ENCODE data around the gene FKBP2.
A peak's percentile ranks its signal among the peaks of the same experiment; 100 is the strongest.
"Not testable (repeated sequence)": the region's sequence is repeated elsewhere in the genome, so short reads cannot be mapped to it uniquely, and the experiment has no call there.

FKBP2 gene

DNA sequence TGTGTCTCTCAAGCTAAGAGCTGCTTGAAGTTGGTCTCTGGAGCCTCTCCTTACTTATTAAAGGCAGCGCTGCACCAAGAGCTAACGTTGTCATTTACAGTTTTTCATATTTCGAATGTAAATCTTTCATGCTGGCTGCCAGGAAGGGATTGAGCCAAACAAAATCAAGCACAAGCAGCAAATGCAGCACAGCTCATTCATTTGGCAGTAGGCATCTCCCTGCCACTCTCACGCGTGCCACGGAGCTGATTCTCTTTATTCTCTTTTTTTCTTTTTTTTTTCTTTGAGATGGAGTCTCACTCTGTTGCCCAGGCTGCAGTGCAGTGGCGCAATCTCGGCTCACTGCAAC, 8.0 kb upstream of the FKBP2 start:
- no peak for DNase-seq (ENCODE audit: low read depth in 1 of 2, low spot score in 1 of 2)

DNA sequence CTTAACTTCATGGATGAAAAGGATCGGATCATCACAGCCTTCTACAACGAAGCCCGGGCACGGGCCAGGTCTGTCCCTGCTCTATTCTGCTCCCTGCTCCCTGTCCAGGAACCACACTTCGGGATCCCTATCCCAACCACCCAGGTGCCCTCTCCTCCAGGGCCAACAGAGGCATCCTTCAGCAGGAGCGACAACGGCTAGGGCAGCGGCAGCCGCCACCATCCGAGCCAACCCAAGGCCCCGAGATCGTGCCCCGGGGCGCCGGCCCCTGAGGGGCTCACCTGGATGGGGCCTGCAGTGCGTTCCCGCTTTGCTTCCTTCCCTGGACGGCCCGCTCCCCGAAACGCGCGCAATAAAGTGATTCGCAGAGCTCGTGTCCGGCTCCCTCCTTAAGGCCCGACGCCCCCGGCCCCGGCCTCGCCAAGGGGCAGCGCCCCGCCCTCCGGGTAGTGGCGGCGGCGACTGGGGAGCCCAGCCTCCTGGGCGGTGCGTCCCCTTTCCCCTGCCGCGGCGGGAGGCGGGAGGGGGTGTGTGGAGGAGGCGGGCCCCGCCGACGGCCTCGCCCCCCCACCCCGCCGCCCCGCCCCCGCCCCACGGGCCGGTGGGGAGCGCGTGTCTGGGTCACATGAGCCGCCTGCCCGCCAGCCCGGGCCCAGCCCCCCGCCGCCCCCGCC, 6.8 kb upstream of the FKBP2 start, which contains the start of gene VEGFB:
Gene VEGFB (plus strand): TSS at position 672 of the 674 bp plus-strand sequence. CDS start 250 bp downstream, outside the sequence.
- no peak for DNase-seq (ENCODE audit: low read depth in 1 of 2, low spot score in 1 of 2)

DNA sequence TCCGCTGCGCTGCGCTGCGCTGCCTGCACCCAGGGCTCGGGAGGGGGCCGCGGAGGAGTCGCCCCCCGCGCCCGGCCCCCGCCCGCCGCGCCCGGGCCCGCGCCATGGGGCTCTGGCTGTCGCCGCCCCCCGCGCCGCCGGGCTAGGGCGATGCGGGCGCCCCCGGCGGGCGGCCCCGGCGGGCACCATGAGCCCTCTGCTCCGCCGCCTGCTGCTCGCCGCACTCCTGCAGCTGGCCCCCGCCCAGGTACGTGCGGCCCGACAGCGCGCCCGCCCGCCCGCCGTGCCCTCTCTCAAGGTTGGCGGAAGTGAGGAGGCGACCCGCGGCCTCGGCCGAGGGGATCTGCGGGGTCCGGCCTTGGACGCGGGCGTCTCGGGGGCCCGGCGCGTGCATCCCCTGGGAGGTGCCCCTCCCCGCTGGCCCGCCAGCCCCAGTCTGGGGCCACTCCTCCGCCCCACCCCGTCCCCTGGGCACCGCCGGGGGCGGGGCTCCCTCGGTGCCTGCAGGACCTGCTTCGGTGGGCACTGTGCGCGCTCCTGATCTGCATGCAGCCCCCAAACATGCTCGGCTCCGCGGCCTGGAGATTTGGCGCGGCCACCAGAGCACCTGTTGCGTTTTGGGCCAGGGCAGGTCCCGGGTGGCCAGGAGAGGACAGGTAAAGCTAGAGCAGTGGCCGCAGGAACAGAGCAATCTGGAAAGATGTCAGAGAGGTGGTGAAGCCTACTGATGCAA, 6.1 kb upstream of the FKBP2 start:
- DNase-seq (ENCODE audit: low read depth in 1 of 2, low spot score in 1 of 2), result no peak

DNA sequence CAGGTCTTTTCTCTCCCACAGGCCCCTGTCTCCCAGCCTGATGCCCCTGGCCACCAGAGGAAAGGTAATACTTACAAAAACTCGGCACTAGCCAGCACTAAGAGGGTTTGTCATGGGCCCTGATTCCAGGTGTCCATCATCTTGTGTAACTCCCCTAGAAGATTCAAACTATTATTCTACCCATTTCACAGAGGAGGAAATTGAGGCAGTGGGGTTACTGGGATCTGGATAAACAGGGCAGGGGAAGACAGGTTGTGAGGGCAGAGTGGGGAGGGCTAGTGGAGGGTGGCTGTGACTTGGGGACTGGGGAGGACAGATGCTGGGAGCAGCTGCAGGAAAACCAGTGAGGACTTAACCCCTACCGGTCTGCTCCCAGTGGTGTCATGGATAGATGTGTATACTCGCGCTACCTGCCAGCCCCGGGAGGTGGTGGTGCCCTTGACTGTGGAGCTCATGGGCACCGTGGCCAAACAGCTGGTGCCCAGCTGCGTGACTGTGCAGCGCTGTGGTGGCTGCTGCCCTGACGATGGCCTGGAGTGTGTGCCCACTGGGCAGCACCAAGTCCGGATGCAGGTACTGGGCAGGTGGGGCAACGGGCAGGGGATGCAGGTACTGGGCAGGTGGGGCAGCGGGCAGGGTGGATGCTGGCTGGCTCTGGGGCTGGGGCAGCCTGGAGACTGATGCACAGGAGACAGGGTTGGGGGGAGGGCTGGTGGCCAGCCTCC, 5.3 kb upstream of the FKBP2 start:
- DNase-seq (ENCODE audit: low read depth in 1 of 2, low spot score in 1 of 2), result no peak

DNA sequence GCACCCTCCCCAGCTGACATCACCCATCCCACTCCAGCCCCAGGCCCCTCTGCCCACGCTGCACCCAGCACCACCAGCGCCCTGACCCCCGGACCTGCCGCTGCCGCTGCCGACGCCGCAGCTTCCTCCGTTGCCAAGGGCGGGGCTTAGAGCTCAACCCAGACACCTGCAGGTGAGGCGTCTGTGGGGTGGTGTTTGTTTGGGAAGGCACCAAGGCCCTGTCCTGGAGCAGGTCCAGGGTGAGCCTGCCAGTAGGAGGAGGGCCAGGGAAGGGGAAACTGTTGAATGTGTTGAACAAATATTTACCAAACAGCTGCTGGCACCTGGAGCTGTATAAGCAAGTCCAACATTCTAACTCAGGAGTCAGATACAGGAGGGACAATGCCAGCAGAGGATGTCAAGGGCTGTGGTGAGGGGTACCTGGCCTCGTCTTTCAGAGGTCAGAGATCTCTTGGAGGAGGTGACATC, 3.4 kb upstream of the FKBP2 start:
- no peak for DNase-seq (ENCODE audit: low read depth in 1 of 2, low spot score in 1 of 2)

DNA sequence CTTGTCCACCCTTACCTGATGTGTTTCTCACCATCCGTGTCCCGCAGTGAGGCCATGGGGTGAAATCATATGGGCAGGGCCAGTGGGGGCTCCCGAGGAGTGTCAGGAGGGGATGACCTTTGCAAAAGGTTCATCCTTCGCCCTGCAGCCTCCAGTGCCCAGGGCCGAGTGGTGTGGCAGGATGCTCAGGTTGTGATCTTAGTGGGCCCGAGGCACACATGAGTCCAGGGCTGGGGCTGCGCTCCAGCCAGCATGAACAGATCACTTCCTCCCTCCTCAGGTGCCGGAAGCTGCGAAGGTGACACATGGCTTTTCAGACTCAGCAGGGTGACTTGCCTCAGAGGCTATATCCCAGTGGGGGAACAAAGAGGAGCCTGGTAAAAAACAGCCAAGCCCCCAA, 2.8 kb upstream of the FKBP2 start:
- DNase-seq (ENCODE audit: low read depth in 1 of 2, low spot score in 1 of 2), result no peak

DNA sequence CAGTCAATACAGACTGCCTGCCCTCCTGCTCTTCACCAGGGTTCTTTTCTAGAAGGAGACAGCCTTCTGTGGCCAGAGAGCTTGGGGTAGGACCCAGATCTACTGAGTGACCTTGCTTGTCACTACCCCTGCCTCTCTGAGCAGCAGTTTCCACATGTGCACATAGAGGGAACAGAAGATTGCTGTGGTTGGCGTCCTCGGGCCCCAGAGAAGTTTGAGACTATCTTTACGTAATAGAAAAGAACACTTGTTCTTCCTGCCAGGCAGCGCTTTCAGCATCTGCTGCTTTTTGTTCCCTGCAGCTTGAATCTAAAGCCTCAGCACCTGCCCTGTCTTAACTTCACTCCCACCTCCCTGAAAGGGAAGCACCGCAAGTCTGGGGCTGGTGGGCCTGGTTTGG, 1.9 kb upstream of the FKBP2 start:
- no peak for DNase-seq (ENCODE audit: low read depth in 1 of 2, low spot score in 1 of 2)

DNA sequence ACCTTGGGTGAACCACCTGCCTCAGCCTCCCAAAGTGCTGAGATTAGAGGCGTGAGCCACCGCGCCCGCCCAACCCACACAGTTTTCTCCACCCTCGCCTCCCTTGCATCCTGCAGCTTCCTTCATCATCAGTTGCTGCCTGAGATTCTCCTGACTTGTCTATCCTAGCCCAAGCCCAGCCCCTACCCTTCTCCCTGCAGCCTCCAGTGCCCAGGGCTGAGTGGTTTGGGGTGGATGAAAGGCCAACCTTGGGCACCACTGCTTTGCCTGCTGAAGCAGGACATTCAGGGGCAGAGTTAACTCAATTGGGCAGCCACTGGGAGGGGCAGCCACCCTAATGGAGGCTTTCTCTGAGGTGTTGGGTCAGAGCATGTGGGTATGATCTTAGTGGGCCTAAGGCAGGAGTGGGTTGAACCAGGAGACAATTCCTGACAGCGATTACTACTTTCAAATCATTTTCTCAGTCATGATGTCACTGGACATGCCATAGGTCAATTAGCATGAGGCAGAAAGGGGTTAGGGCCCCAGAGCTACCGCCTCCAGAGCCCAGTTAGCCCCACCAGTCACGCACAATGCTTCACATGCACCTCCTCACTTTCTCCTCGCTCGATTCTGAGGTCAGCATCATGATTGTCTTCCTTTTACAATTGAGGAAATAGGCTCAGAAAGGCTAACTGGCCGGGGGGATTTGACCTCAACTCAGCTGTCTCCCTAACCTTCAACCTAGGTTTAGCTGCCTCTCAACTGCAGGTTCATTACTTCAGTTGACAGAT, 1.0 kb upstream of the FKBP2 start:
- no peak for DNase-seq (ENCODE audit: low read depth in 1 of 2, low spot score in 1 of 2)

DNA sequence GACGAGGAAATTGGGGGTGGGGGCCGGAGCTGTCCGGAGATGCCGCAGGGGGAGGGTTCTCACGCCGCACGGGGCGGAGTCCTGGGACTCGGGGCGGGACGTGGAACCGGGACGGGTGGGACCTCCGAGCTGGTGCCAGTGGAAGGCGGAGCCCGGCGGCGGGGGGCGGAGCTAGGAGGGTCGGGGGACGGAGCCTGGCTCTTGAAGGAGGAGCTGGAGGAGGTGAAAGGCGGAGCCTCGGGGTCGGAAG, 271 bp downstream of the FKBP2 start:
- DNase-seq (ENCODE audit: low read depth in 1 of 2, low spot score in 1 of 2), result peak; percentile 99

DNA sequence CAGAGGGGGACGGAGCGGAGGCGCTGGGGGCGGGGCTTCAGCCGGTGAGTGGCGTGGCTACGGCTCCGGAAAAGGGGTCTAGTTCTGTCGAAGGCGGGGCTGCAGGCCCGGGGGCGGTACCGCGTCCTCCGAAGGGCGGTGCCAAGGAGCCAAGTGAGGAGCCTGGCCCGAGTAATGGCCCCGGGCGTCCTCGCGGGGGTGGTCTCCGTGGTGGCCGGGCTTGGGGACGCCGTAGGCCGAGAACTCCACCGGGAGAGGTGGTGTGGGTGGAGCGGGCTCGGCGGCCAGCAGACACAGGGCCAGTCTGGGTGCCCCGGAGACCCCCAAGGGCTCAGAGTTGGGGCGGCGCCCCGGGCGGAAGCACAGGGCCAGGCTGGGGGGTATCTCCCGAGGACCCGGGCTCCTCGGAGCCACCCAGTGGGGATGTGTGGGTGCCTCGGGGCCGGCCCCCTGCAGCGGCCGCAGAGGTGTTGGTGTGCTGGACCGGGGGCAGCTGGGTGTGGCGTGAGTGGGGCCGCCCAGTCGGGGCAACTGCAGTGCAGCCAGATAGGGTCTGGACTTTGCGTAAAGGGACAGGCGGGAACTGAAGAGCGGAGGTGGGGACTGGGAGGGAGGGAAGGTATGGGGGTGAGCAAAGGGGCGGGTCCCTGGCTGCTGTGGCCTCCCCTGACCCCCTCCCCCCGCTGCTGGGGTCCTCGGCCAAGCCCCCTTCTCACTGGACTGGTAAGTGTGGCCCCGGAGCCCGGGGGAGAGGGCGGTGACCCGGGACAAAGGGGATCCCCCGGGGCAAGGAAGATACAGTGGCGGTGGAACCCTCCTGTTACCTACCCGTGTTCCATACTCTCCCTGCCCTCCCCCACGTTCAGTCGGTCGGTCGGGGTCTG, 838 bp downstream of the FKBP2 start:
- no peak for DNase-seq (ENCODE audit: low read depth in 1 of 2, low spot score in 1 of 2)

DNA sequence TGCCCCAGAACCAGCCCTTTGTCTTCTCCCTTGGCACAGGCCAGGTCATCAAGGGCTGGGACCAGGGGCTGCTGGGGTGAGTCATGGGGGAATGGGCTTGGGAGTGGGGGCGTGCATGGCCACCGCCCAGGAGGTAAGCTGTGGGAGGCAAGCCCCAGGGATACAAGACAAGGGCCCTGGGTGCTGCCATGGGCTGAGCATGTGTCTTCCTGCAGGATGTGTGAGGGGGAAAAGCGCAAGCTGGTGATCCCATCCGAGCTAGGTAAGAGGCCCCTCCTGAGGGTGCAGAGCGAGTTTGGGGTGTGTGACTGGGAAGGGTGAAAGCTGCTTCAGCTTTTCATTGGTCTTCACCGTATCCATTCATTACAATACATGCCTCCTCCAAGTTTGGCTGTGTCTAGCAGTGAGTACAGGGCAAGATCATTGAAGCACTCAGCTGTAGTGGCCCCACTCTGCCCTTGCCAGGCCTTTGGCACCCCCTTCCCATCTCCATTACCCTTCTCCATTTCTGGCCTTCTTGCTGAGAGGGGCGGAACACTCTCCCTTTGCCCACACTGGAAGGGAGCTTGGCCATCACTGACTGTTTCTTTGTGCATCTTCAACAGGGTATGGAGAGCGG, 2.5 kb downstream of the FKBP2 start:
- DNase-seq (ENCODE audit: low read depth in 1 of 2, low spot score in 1 of 2), result no peak

DNA sequence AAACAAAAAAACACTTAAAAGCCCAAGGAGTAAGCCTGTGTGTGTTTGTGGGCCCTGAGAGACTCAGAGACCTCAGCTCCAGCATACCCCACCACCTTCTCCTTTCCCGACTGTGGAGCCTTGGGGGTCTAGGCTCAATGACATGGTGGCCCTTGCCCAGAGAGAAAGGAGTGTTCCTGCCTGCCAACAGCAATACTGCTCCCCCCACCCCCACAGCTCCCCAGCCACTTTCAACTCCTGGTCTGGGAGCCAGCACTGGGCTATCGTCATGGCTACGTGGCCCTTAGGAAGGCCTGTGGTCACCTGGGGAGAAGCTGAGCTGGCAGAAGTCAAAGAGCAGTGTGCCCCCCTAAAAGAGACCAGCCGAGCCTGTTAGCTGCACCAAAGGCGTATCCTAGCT, 3.2 kb downstream of the FKBP2 start:
- DNase-seq (ENCODE audit: low read depth in 1 of 2, low spot score in 1 of 2), result no peak

DNA sequence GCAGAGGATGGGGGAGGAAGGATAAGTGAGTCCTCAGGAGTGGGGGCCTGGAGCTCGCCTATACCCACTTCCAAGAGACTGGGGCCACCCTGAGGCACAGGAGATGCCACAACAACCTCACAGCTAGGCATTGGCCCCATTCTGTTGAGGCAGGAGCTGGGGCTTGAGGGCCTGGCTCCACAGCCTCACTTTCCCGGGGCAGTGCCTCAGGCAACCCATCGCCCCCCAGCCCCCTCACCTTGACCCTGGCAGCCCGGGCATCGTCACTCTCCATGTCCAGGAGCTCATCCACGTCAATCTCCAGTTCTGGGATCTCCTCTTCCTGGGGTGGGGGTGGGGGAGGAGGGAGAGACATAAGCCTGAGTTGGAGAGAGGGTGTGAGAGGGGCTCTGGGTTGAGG, 4.1 kb downstream of the FKBP2 start:
- no peak for DNase-seq (ENCODE audit: low read depth in 1 of 2, low spot score in 1 of 2)

DNA sequence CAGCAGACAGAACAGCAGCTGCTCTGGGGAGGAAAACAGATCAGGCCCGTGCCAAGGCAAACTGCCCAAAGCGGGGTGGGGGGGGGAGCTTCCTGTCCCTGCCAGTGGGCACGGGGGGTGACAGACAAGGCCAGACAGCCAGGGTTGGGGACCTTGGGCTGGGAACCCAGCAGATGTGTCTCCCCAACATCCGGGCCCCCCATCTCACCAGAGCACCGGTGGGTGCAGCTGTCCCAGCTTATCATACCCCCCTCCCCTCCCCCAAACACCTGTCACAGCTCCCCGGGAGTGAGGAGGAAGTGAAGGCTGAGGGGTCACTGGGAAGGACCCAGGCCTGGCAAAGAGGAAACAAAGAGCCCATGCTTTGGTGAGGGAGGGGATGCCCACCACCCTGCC, 4.5 kb downstream of the FKBP2 start:
- DNase-seq (ENCODE audit: low read depth in 1 of 2, low spot score in 1 of 2), result no peak

DNA sequence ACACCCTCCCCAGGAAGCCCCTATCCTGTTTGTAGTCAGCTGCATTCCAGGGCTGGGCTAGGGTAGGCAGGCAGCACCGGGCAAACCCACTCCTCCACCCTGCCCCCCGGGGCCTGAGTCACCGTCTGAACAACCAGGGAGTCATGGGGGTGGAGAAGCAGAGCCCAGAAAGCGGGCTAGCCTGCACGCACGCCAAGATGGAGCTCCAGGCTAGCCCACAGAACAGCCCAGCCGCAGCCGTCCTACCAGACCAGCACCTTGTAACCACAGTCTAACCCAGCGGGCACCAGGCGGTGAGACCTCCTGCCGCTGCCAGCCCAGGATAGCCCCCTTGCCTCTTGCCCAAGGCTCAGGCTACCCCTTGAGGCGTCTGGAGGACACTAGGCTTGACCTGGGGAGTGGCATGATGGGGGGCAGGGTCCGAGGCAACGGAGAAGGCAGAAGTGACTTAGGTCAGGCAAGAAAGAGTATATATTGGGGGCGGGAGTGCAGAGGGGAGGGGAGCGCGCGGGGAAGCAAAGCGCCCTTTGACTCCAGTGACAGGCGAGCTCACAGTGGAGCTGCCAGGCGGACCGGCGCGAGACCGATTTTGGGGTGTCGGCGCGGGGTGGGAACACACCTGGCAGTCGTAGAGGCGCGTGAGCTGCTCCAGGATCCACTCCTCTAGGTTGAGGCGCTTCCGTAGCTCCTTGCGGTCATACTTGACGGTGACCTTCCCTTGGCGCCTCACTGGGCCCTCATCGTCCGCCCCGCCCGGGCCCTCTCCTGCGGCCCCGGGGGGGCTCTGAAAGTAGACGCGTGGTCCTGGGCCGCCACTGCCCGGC, 5.1 kb downstream of the FKBP2 start:
- peak; percentile 58 to 76 for DNase-seq (ENCODE audit: low read depth in 1 of 2, low spot score in 1 of 2)

DNA sequence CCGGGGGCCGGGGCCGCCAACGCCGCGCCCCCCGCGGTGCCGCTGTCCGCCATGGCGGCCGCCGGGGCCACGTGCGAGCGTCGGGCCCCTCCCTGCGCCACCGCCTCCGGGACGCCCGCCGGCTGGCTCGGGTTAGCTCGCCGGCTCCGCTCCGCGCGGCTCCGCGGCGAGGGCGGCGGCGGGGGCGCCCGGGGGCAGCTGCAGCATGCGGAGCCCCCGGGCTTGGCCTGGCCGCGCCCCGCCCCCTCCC, 5.7 kb downstream of the FKBP2 start:
- not testable (repeated sequence) for DNase-seq (ENCODE audit: low read depth in 1 of 2, low spot score in 1 of 2)

DNA sequence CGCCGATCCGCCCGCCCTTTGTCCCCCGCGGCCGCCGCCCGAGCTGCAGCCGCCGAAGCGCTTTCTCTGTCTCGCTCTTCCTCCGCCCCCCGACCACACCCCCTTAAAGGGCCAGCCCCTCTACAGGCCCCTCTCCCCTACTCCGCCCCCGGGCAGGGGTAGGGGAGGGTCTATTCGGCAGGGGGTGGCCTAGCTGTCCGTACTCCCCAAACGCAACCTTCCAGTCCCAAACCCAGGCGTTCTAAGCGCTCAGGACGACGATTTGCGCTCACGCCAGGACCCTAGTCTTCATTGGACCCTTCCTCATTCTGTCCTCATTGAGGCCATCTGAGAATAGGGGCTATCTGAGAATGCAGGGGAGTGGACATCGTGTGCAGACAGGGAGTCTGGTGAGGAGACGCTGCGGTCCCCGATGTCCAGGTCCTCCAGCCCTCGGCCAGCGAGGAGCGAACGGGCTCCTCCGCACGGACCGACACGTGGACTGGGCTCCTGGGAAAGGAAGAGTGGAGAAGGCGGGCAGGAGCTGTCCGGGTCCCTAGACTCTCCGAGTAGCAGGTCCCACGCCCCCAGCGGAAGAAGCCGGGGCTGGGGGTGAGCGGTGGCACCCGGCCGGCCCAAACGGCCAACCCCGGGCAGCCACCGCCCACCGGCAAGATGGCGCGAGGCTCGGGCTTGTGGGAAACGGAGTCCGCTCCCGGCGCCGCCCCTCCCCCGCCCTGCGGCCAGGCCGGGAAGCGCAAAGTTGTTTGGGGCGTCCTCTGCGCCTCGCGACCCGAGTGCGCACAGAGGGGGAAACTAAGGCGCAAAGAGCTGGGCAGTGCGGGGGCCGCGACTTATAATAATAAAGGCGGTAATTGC, 6.2 kb downstream of the FKBP2 start, which contains the start of gene PPP1R14B:
Gene PPP1R14B (minus strand): TSS at position 73 of the 858 bp plus-strand sequence. CDS start 270 bp downstream, outside the sequence.
- peak; percentile 59 to 71 for DNase-seq (ENCODE audit: low read depth in 1 of 2, low spot score in 1 of 2)

DNA sequence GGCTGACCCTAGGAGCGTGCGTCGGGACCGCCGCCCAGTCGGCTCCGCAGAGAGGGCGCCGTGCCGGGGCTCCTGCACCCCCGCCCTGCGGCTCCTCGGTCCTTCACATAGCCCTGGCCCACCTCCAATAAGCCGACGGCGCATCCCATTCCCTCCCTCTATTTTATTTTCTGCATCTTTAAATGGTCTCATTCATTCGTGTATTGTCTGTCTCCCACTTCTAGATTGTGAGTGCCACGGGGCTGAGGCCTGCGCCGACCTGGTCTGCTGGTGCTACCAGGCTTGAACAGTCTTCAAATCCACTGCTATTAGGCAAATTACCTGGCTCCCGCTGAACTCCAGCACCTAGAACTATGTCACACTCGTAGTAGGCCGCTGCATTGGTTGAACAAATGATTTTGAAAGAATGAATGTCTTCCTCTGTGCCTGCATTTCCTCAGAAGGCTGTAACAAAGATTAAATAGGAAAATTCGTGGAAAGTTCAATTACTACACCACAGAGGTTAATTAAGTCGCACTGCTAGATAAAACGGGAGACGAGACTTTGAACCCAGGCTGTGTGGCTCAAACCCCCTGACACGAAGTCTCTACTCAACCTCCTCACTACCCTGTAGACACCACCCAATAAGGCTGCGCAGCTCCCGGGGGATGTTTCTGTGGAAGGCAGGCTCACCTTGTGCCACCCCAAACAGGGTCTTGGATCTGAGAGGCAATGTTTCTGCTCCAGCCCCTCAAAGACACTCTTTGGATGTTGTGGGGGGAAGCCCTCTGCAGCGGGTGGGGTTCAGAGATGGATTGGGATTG, 7.0 kb downstream of the FKBP2 start:
- DNase-seq (ENCODE audit: low read depth in 1 of 2, low spot score in 1 of 2), result no peak
